Measurements from ENCODE around the gene RPL7A.
"Not testable (repeated sequence)": the region's sequence is repeated elsewhere in the genome, so short reads cannot be mapped to it uniquely, and the experiment has no call there.

RPL7A gene

GRCh38 chr9:133327834-133328484 lies 20.1 kb upstream of the RPL7A start:
- DNase-seq (ENCODE audit: low spot score): no peak

GRCh38 chr9:133329306-133330156 lies 18.5 kb upstream of the RPL7A start:
- DNase-seq (ENCODE audit: low spot score): not testable (repeated sequence)

- DNase-seq (ENCODE audit: low spot score): no peak
These were observed 16.8 kb upstream of the RPL7A start for GRCh38 chr9:133331221-133331620.

GRCh38 chr9:133331641-133332380 lies 16.2 kb upstream of the RPL7A start:
- no peak for DNase-seq (ENCODE audit: low spot score)

GRCh38 chr9:133332381-133332730 lies 15.7 kb upstream of the RPL7A start:
- no peak for DNase-seq (ENCODE audit: low spot score)

- no peak for DNase-seq (ENCODE audit: low spot score)
These were observed 15.0 kb upstream of the RPL7A start for GRCh38 chr9:133333011-133333410.

- no peak for DNase-seq (ENCODE audit: low spot score)
These were observed 14.5 kb upstream of the RPL7A start for GRCh38 chr9:133333566-133333965.

GRCh38 chr9:133334161-133334560 lies 13.9 kb upstream of the RPL7A start:
- no peak for DNase-seq (ENCODE audit: low spot score)

GRCh38 chr9:133334888-133335287 lies 13.1 kb upstream of the RPL7A start:
- not testable (repeated sequence) for DNase-seq (ENCODE audit: low spot score)

GRCh38 chr9:133335924-133336811 lies 11.8 kb upstream of the RPL7A start, which contains the start of gene SURF6:
SURF6 (minus strand) TSS chr9:133336188; CDS start chr9:133336132, 56 bp downstream.
- peak; percentile 94 for DNase-seq (ENCODE audit: low spot score)

GRCh38 chr9:133339641-133340040 lies 8.4 kb upstream of the RPL7A start:
- no peak for DNase-seq (ENCODE audit: low spot score)

- no peak for DNase-seq (ENCODE audit: low spot score)
These were observed 7.8 kb upstream of the RPL7A start for GRCh38 chr9:133340256-133340655.

- DNase-seq (ENCODE audit: low spot score): no peak
These were observed 7.1 kb upstream of the RPL7A start for GRCh38 chr9:133340916-133341315.

- no peak for DNase-seq (ENCODE audit: low spot score)
These were observed 6.5 kb upstream of the RPL7A start for GRCh38 chr9:133341369-133342068.

- no peak for DNase-seq (ENCODE audit: low spot score)
These were observed 6.0 kb upstream of the RPL7A start for GRCh38 chr9:133342069-133342406.

- DNase-seq (ENCODE audit: low spot score): peak; percentile 43
These were observed 5.4 kb upstream of the RPL7A start for GRCh38 chr9:133342570-133342969.

GRCh38 chr9:133344071-133344470 lies 3.9 kb upstream of the RPL7A start:
- no peak for DNase-seq (ENCODE audit: low spot score)

GRCh38 chr9:133344979-133345378 lies 3.0 kb upstream of the RPL7A start:
- no peak for DNase-seq (ENCODE audit: low spot score)

GRCh38 chr9:133345596-133345995 lies 2.4 kb upstream of the RPL7A start:
- DNase-seq (ENCODE audit: low spot score): no peak

GRCh38 chr9:133346021-133346785 lies 1.8 kb upstream of the RPL7A start:
- DNase-seq (ENCODE audit: low spot score): no peak
